WTC11 (cell line): ENCODE measurements around the gene HEATR5A.

ENCODE experiments used
- ATF6 ChIP-seq: sonication (generic); formaldehyde crosslinking; IDR thresholded peaks from 2 replicates; pipeline ENCODE4 v1.8.1; 2023; ENCODE audit warnings: mild to moderate bottlenecking, missing genetic modification reagents
- CREM ChIP-seq: sonication (generic); formaldehyde crosslinking; IDR thresholded peaks from 2 replicates; pipeline ENCODE4 v1.8.1; 2022; ENCODE audit warnings: mild to moderate bottlenecking, missing genetic modification reagents, moderate library complexity
- CTCF ChIP-seq: fragments of 200-600 bp; IDR thresholded peaks from 2 replicates; pipeline ENCODE4 v1.8.0; 2022; ENCODE audit warnings: antibody characterized with exemption
- E2F4 ChIP-seq: sonication (generic); formaldehyde crosslinking; IDR thresholded peaks from 2 replicates; pipeline ENCODE4 v1.8.1; 2022; ENCODE audit warnings: low read depth, mild to moderate bottlenecking, moderate library complexity, missing genetic modification reagents, borderline replicate concordance
- ETV6 ChIP-seq: sonication (generic); formaldehyde crosslinking; IDR thresholded peaks from 2 replicates; pipeline ENCODE4 v1.8.1; 2022; ENCODE audit warnings: mild to moderate bottlenecking, missing genetic modification reagents
- FOXJ3 ChIP-seq: sonication (generic); formaldehyde crosslinking; IDR thresholded peaks from 2 replicates; pipeline ENCODE4 v1.9.0; 2021; ENCODE audit warnings: missing genetic modification reagents, mild to moderate bottlenecking, borderline replicate concordance
- NFYB ChIP-seq: sonication (generic); formaldehyde crosslinking; conservative IDR thresholded peaks from 2 replicates; pipeline ENCODE4 v1.8.0; 2022; ENCODE audit warnings: low read depth, missing genetic modification reagents
- NR3C1 ChIP-seq: sonication (generic); formaldehyde crosslinking; conservative IDR thresholded peaks from 2 replicates; pipeline ENCODE4 v1.8.1; 2023; ENCODE audit warnings: low read depth, mild to moderate bottlenecking, missing genetic modification reagents
- USF2 ChIP-seq: sonication (generic); formaldehyde crosslinking; IDR thresholded peaks from 2 replicates; pipeline ENCODE4 v1.8.1; 2023; ENCODE audit warnings: mild to moderate bottlenecking, missing genetic modification reagents, moderate library complexity
- ZNF219 ChIP-seq: sonication (generic); formaldehyde crosslinking; IDR thresholded peaks from 2 replicates; pipeline ENCODE4 v1.8.0; 2023; ENCODE audit warnings: missing genetic modification reagents, mild to moderate bottlenecking, borderline replicate concordance

- TF ChIP-seq NFYB (CRISPR knock-in tag) (no peak), E2F4 (CRISPR knock-in tag) (no peak), CTCF (no peak), ETV6 (CRISPR knock-in tag) (no peak), ZNF219 (no peak), USF2 (CRISPR knock-in tag) (no peak), ATF6 (CRISPR knock-in tag) (no peak), CREM (CRISPR knock-in tag) (no peak), FOXJ3 (CRISPR knock-in tag) (no peak), NR3C1 (no peak)
Observed at GRCh38 chr14:31251028-31251958, 169.1 kb downstream of the HEATR5A start.
